ENCODE data around the gene GDNF. TPM values are rescaled to one million over a fixed set of nuclear protein-coding genes. Genes with fewer than 3 reads are reported as not detected.

The GDNF gene
- total and polyA plus RNA-seq, 12 donors: 0.06 to 0.98 (median 0.34) TPM; not detected in 1

- no peak overlapping the region for H3K27ac ChIP-seq
- no peak for TF ChIP-seq POLR2A (IDR thresholded peaks at IDR 0.05)
- no peak for TF ChIP-seq CTCF (IDR thresholded peaks at IDR 0.05)
- intact Hi-C loops (cut with DNase I): no loop called here
- H3K36me3 ChIP-seq (replicated peaks in 1 of 2): no peaks in the 10 kb centered on the region
- DNase-seq: no peak
- no peaks in the 10 kb centered on the region for H3K9me3 ChIP-seq (replicated peaks in 1 of 3)
- WGBS, 4 donors: 55 to 60% (median 58%) methylated on average over 2 to 3 of the region's 3 CpGs
- peaks cover 6% of the 10 kb centered on the region for H3K27me3 ChIP-seq
- no peaks in the 10 kb centered on the region for H3K4me1 ChIP-seq (replicated peaks in 1 of 2)
- H3K4me3 ChIP-seq: no peak overlapping the region
Measured at GRCh38 chr5:37847978-37848425, 8.2 kb upstream of the GDNF start.

- WGBS, 4 donors: 68 to 78% (median 72%) methylated on average over 4 of the region's 4 CpGs
- no peak overlapping the region for H3K4me3 ChIP-seq
- H3K9me3 ChIP-seq (replicated peaks in 1 of 3): no peaks in the 10 kb centered on the region
- H3K27ac ChIP-seq: no peak overlapping the region
- H3K27me3 ChIP-seq: peaks cover 14% of the 10 kb centered on the region
- DNase-seq: no peak
- intact Hi-C loops (cut with DNase I): no loop called here
- H3K4me1 ChIP-seq (replicated peaks in 1 of 2): no peaks in the 10 kb centered on the region
- TF ChIP-seq POLR2A (IDR thresholded peaks at IDR 0.05) (no peak), CTCF (IDR thresholded peaks at IDR 0.05) (no peak)
- H3K36me3 ChIP-seq (replicated peaks in 1 of 2): no peaks in the 10 kb centered on the region
Measured at GRCh38 chr5:37846786-37847310, 7.0 kb upstream of the GDNF start.

- TF ChIP-seq CTCF (IDR thresholded peaks at IDR 0.05) (no peak), POLR2A (IDR thresholded peaks at IDR 0.05) (no peak)
- DNase-seq: no peak
- no peak overlapping the region for H3K4me3 ChIP-seq
- WGBS, 4 donors: 45 to 52% (median 47%) methylated on average over 5 to 6 of the region's 6 CpGs
- H3K9me3 ChIP-seq (replicated peaks in 1 of 3): no peaks in the 10 kb centered on the region
- no peak overlapping the region for H3K27ac ChIP-seq
- H3K36me3 ChIP-seq (replicated peaks in 1 of 2): no peaks in the 10 kb centered on the region
- peaks cover 6 to 15% of the 10 kb centered on the region in 2 donors for H3K4me1 ChIP-seq (replicated peaks in 1 of 2)
- peaks cover 42% of the 10 kb centered on the region for H3K27me3 ChIP-seq
- intact Hi-C loops (cut with DNase I): no loop called here
Measured at GRCh38 chr5:37844009-37844408, 4.2 kb upstream of the GDNF start.

- no peak for DNase-seq
- peaks cover 54% of the 10 kb centered on the region for H3K27me3 ChIP-seq
- H3K9me3 ChIP-seq (replicated peaks in 1 of 3): no peaks in the 10 kb centered on the region
- no peak overlapping the region for H3K4me3 ChIP-seq
- no peak overlapping the region for H3K27ac ChIP-seq
- no peak for TF ChIP-seq POLR2A (IDR thresholded peaks at IDR 0.05)
- no peak for TF ChIP-seq CTCF (IDR thresholded peaks at IDR 0.05)
- intact Hi-C loops (cut with DNase I): no loop called here
- H3K36me3 ChIP-seq (replicated peaks in 1 of 2): no peaks in the 10 kb centered on the region
- H3K4me1 ChIP-seq (replicated peaks in 1 of 2): peaks cover 8 to 29% of the 10 kb centered on the region in 2 donors
- WGBS, 4 donors: 53 to 75% (median 66%) methylated on average over 7 to 10 of the region's 10 CpGs
Measured at GRCh38 chr5:37842048-37842447, 2.2 kb upstream of the GDNF start.

All from adrenal gland (tissue), 12 donors.